H1 (cell line): ENCODE data around the gene TMUB1. TPM values are rescaled to one million over a fixed set of nuclear protein-coding genes. Genes with fewer than 3 reads are reported as not detected.

ENCODE experiments used
- CTCF ChIA-PET: fragments of 300-600 bp; sonication (Branson Sonifier 250); formaldehyde crosslinking; loops from one replicate; lab custom pipeline; 2021; ENCODE audit not compliant: partially characterized antibody; lab: Charles Lee
- POLR2A ChIA-PET: fragments of 300-600 bp; sonication (Branson Sonifier 250); formaldehyde crosslinking; loops from one replicate; lab custom pipeline; 2021; ENCODE audit warnings: inconsistent platforms; ENCODE audit not compliant: partially characterized antibody; lab: Charles Lee
- DNase-seq, 2 experiments: peaks; one replicate each; pipeline versions ENCODE4 v3.0.0 to v3.0.0-alpha.2; 2010 to 2022; ENCODE audit warnings: low spot score in 2 of 2, low read depth in 1 of 2, mixed read lengths in 1 of 2
- FAIRE-seq: peaks from 2 replicates; lab custom pipeline; 2011; peaks lifted over from hg19 to GRCh38; lab: Jason Lieb, UNC
- H2AFZ ChIP-seq: 2 replicates; pipeline ENCODE4 v1.8.1; 2012; ENCODE audit warnings: low read length, inconsistent platforms
- H2AK5ac ChIP-seq: 2 replicates; pipeline ENCODE4 v1.6.1; 2013; ENCODE audit warnings: low read depth, low read length
- H2BK120ac ChIP-seq: replicated peaks from 2 replicates; pipeline ENCODE3; 2013; ENCODE audit warnings: low read depth, low read length, inconsistent platforms
- H2BK12ac ChIP-seq: 2 replicates; pipeline ENCODE4 v1.6.1; 2013; ENCODE audit warnings: low read depth, low read length
- H2BK15ac ChIP-seq: 2 replicates; pipeline ENCODE4 v1.6.1; 2013; ENCODE audit warnings: low read length
- H2BK20ac ChIP-seq: 2 replicates; pipeline ENCODE4 v1.6.1; 2013; ENCODE audit warnings: low read length
- H2BK5ac ChIP-seq: 2 replicates; pipeline ENCODE4 v1.6.1; 2013; ENCODE audit warnings: low read depth, low read length
- H3K14ac ChIP-seq: 2 replicates; pipeline ENCODE4 v1.6.1; 2013; ENCODE audit warnings: inconsistent platforms; ENCODE audit not compliant: insufficient read length
- H3K18ac ChIP-seq: 2 replicates; pipeline ENCODE4 v1.6.1; 2013; ENCODE audit warnings: low read length; ENCODE audit errors: extremely low read depth
- H3K23ac ChIP-seq: 2 replicates; pipeline ENCODE4 v1.6.1; 2013; ENCODE audit warnings: inconsistent platforms; ENCODE audit not compliant: insufficient read length
- H3K23me2 ChIP-seq: 2 replicates; pipeline ENCODE4 v1.6.1; 2013; ENCODE audit warnings: low read depth, low read length
- H3K27ac ChIP-seq: 2 replicates; pipeline ENCODE4 v1.6.1; 2011; ENCODE audit warnings: low read depth, low read length, inconsistent platforms
- H3K27me3 ChIP-seq, 4 experiments: replicated peaks in 1 of 4; 1 replicate in 1 of 4; 2 replicates in 3 of 4; pipeline versions ENCODE4 v1.6.1 to v1.8.1; 2011 to 2013; ENCODE audit warnings: low read length in 3 of 4, mild to moderate bottlenecking in 3 of 4, inconsistent platforms in 2 of 4, mixed read lengths in 2 of 4, moderate library complexity in 1 of 4; ENCODE audit not compliant: control insufficient read depth in 3 of 4, insufficient read depth in 3 of 4; ENCODE audit errors: extremely low read depth in 1 of 4
- H3K36me3 ChIP-seq, 4 experiments: 2 replicates each; pipeline versions ENCODE4 v1.6.1 to v1.8.1; 2011 to 2013; ENCODE audit warnings: mild to moderate bottlenecking in 4 of 4, low read length in 3 of 4, moderate library complexity in 2 of 4, control low read depth in 1 of 4, inconsistent platforms in 1 of 4; ENCODE audit not compliant: insufficient read depth in 4 of 4, control insufficient read depth in 2 of 4
- H3K4ac ChIP-seq: replicated peaks from 2 replicates; pipeline ENCODE3; 2013; ENCODE audit warnings: low read length, low read depth, mixed read lengths, inconsistent platforms; ENCODE audit not compliant: insufficient read length
- H3K4me1 ChIP-seq, 4 experiments: replicated peaks in 1 of 4; 1 replicate in 1 of 4; 2 replicates in 3 of 4; pipeline versions ENCODE4 v1.6.1 to v1.8.1; 2011 to 2013; ENCODE audit warnings: low read length in 3 of 4, inconsistent platforms in 2 of 4, mixed read lengths in 1 of 4; ENCODE audit not compliant: insufficient read depth in 4 of 4, control insufficient read depth in 3 of 4
- H3K4me2 ChIP-seq, 2 experiments: 2 replicates each; pipeline versions ENCODE4 v1.6.1 to v1.8.1; 2011 to 2013; ENCODE audit warnings: low read depth in 2 of 2, low read length in 2 of 2, control low read depth in 1 of 2, inconsistent platforms in 1 of 2, mild to moderate bottlenecking in 1 of 2; ENCODE audit not compliant: insufficient read depth in 1 of 2
- H3K4me3 ChIP-seq, 4 experiments: fragments of 200-600, 300-600 bp in 1 of 4; sonication (generic), shearing (Covaris generic), sonication (Bioruptor Twin) in 1 of 4; 2 replicates each; pipeline versions ENCODE4 v1.5.1 to v1.8.1; 2011 to 2016; ENCODE audit warnings: low read length in 4 of 4, low read depth in 3 of 4, control low read depth in 2 of 4, inconsistent platforms in 2 of 4, mild to moderate bottlenecking in 2 of 4, mixed read lengths in 1 of 4, moderate library complexity in 1 of 4; ENCODE audit not compliant: insufficient read depth in 2 of 4; ENCODE audit errors: extremely low read depth in 1 of 4
- H3K56ac ChIP-seq: replicated peaks from 2 replicates; pipeline ENCODE3; 2013; ENCODE audit warnings: low read depth, mild to moderate bottlenecking, mixed read lengths, low read length, inconsistent platforms; ENCODE audit not compliant: insufficient read length
- H3K79me1 ChIP-seq: 2 replicates; pipeline ENCODE4 v1.6.1; 2013; ENCODE audit warnings: low read depth, low read length, control low read depth
- H3K79me2 ChIP-seq, 2 experiments: 2 replicates each; pipeline versions ENCODE4 v1.6.1 to v1.8.1; 2012 to 2013; ENCODE audit warnings: low read length in 2 of 2, mild to moderate bottlenecking in 2 of 2, inconsistent platforms in 1 of 2; ENCODE audit not compliant: insufficient read depth in 2 of 2, control insufficient read depth in 1 of 2
- H3K9ac ChIP-seq, 4 experiments: replicated peaks in 1 of 4; 1 replicate in 1 of 4; 2 replicates in 3 of 4; pipeline versions ENCODE4 v1.6.1 to v1.8.1; 2011 to 2013; ENCODE audit warnings: low read depth in 3 of 4, low read length in 3 of 4, control low read depth in 2 of 4, mild to moderate bottlenecking in 2 of 4, moderate library complexity in 2 of 4, inconsistent platforms in 1 of 4; ENCODE audit errors: extremely low read depth in 1 of 4
- H3K9me3 ChIP-seq, 2 experiments: 2 replicates each; pipeline versions ENCODE4 v1.6.1 to v1.8.1; 2012 to 2013; ENCODE audit warnings: mild to moderate bottlenecking in 2 of 2, moderate library complexity in 2 of 2, control low read depth in 1 of 2, inconsistent platforms in 1 of 2, low read depth in 1 of 2, low read length in 1 of 2, mixed read lengths in 1 of 2; ENCODE audit not compliant: insufficient read depth in 2 of 2
- H4K20me1 ChIP-seq, 2 experiments: replicated peaks in 1 of 2; 2 replicates each; pipeline versions ENCODE3 to v1.8.1; 2011 to 2013; ENCODE audit warnings: inconsistent platforms in 2 of 2, low read length in 2 of 2, mild to moderate bottlenecking in 1 of 2; ENCODE audit not compliant: insufficient read depth in 2 of 2, control insufficient read depth in 1 of 2
- H4K5ac ChIP-seq: 2 replicates; pipeline ENCODE4 v1.6.1; 2013; ENCODE audit warnings: low read length, low read depth, mixed read lengths, inconsistent platforms; ENCODE audit not compliant: insufficient read length
- H4K8ac ChIP-seq: 2 replicates; pipeline ENCODE4 v1.8.0; 2013; ENCODE audit warnings: mild to moderate bottlenecking, moderate library complexity, low read length, inconsistent platforms; ENCODE audit not compliant: insufficient read depth; ENCODE audit errors: extremely low read depth
- H4K91ac ChIP-seq: replicated peaks from 2 replicates; pipeline ENCODE3; 2013; ENCODE audit warnings: low read length, mixed read lengths, inconsistent platforms; ENCODE audit not compliant: insufficient read length
- BACH1 ChIP-seq: IDR thresholded peaks from 2 replicates; pipeline ENCODE4 v1.6.1; 2012; ENCODE audit warnings: low read length, improper control_type of control experiment
- BCL11A ChIP-seq, 2 experiments: IDR thresholded peaks; one replicate each; pipeline ENCODE4 v1.6.1; 2011; ENCODE audit warnings: low read depth in 2 of 2, low read length in 2 of 2, mild to moderate bottlenecking in 2 of 2
- CBX5 ChIP-seq: fragments of 300-800, 300-1000 bp; sonication (generic); IDR thresholded peaks from 2 replicates; pipeline ENCODE4 v1.7.1; 2016; ENCODE audit warnings: antibody characterized with exemption, low read length, low read depth
- CBX8 ChIP-seq: fragments of 300-800, 300-1000 bp; sonication (generic); IDR thresholded peaks from 2 replicates; pipeline ENCODE4 v1.7.1; 2016; ENCODE audit warnings: low read depth, low read length, borderline replicate concordance
- JUND ChIP-seq: IDR thresholded peaks from 2 replicates; pipeline ENCODE4 v1.6.1; 2011; ENCODE audit warnings: mild to moderate bottlenecking, improper control_type of control experiment, low read length
- RNF2 ChIP-seq: fragments of 200-900, 300-1000 bp; sonication (generic); IDR thresholded peaks from 2 replicates; pipeline ENCODE4 v1.7.1; 2016; ENCODE audit warnings: borderline replicate concordance, low read depth, mild to moderate bottlenecking, antibody characterized with exemption, low read length; ENCODE audit not compliant: poor library complexity, severe bottlenecking; ENCODE audit errors: missing control alignments
- RXRA ChIP-seq: IDR thresholded peaks from 2 replicates; pipeline ENCODE4 v1.6.1; 2011; ENCODE audit warnings: low read depth, mild to moderate bottlenecking, low read length, moderate library complexity; ENCODE audit not compliant: insufficient read depth
- SAP30 ChIP-seq: fragments of 300-600 bp; sonication (generic); IDR thresholded peaks from 2 replicates; pipeline ENCODE4 v1.7.1; 2012; ENCODE audit warnings: low read length, moderate library complexity, mild to moderate bottlenecking, inconsistent platforms; ENCODE audit not compliant: insufficient read depth, insufficient replicate concordance
- ZNF274 ChIP-seq: IDR thresholded peaks from 2 replicates; pipeline ENCODE4 v1.7.0; 2012; ENCODE audit warnings: low read length, borderline replicate concordance; ENCODE audit errors: extremely low read depth
- WGBS, 2 experiments: shearing (Covaris generic) in 1 of 2; methylation state at CpG; one replicate each; pipeline versions ENCODE4 v1.1.6 to v1.1.7; 2013 to 2015; ENCODE audit warnings: low lambda C conversion rate in 2 of 2, mixed read lengths in 2 of 2, inconsistent platforms in 1 of 2, low coverage in 1 of 2, missing lambda C conversion rate in 1 of 2; ENCODE audit not compliant: insufficient replicate concordance in 2 of 2, insufficient coverage in 1 of 2, insufficient read length in 1 of 2; ENCODE audit errors: extremely low coverage in 1 of 2, missing lambda C conversion rate in 1 of 2; 5-methylcytosine and 5-hydroxymethylcytosine counted together
- polyA plus RNA-seq, 7 experiments: library from polyadenylated mRNA; depleted of rRNA in 3 of 7; stranded (reverse) in 5 of 7; unstranded in 2 of 7; fragments of >200 nt in 5 of 7; fragments of 200-250 nt in 2 of 7; gene quantifications; 1 replicate in 5 of 7; 2 replicates in 1 of 7; 4 replicates in 1 of 7; pipeline versions ENCODE4 v1.2.1 to v1.2.3, GENCODE V29; 2011 to 2013; ENCODE audit warnings: missing spikeins in 2 of 7, mixed read lengths in 2 of 7
- total RNA-seq: library from RNA; stranded (reverse); fragmentation: NEBNext Ultra II Directional; extraction: Animal tissue kit (Norgen Biotek cat#: 25700); gene quantifications from 2 replicates; pipeline ENCODE4 v1.2.1, GENCODE V29; 2021
- TF ChIP-seq, protein P1 (sequence below): IDR thresholded peaks from 2 replicates; pipeline ENCODE4 v1.6.1; 2011; ENCODE audit warnings: low read depth, mild to moderate bottlenecking, low read length; ENCODE audit not compliant: insufficient read depth

Gene TMUB1
- total and polyA plus RNA-seq, 2 of the 8 experiments (the other 6 are each of a cell fraction or from before 2014, with no cell fraction given) = 41.4 to 56.2 TPM

- Histone ChIP-seq H2BK20ac (no peak overlapping the region), H4K20me1 (peaks cover 0 to 15% of the 10 kb centered on the region in 2 experiments), H2BK12ac (no peak overlapping the region), H4K8ac (no peak overlapping the region), H2BK5ac (no peak overlapping the region), H3K9ac (no peak overlapping the region), H3K27ac (no peak overlapping the region), H2AK5ac (no peak overlapping the region), H2BK120ac (no peak overlapping the region), H3K56ac (no peak overlapping the region), H3K27me3 (no peaks in the 10 kb centered on the region), H3K23me2 (no peaks in the 10 kb centered on the region), H2BK15ac (no peak overlapping the region), H4K91ac (no peak overlapping the region), H3K4me3 (no peak overlapping the region), H4K5ac (no peak overlapping the region), H3K23ac (no peak overlapping the region), H3K79me1 (no peaks in the 10 kb centered on the region; the same call in 1 of the 2 replicates), H3K14ac (no peak overlapping the region), H3K4me1 (peaks cover 3 to 6% (median 5%) of the 10 kb centered on the region in 4 experiments), H3K36me3 (peaks cover 25 to 72% (median 51%) of the 10 kb centered on the region in 4 experiments), H3K4ac (no peak overlapping the region), H3K9me3 (no peaks in the 10 kb centered on the region), H3K4me2 (no peak overlapping the region), H3K18ac (no peak overlapping the region), H2AFZ (no peak overlapping the region), H3K79me2 (no peaks in the 10 kb centered on the region)
- CTCF ChIA-PET = interaction anchor here (6.5 kb wide), 1 partner anchor 41 kb away, joined by 36 read pairs; no protein-coding TSS in a partner anchor
- 91% methylated on average over 17 of the region's 17 CpGs; no CpG with 5 or more reads in 1 of the 2 experiments for WGBS, 2 experiments
- TF ChIP-seq BCL11A (IDR thresholded peaks at IDR 0.05; ENCODE audit: low read depth in 2 of 2, low read length in 2 of 2) (no peak), RXRA (no peak), SAP30 (no peak), ZNF274 (no peak), RNF2 (no peak), JUND (no peak), BACH1 (no peak), CBX8 (no peak), CBX5 (no peak)
- TF ChIP-seq, protein P1, sequence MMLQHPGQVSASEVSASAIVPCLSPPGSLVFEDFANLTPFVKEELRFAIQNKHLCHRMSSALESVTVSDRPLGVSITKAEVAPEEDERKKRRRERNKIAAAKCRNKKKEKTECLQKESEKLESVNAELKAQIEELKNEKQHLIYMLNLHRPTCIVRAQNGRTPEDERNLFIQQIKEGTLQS = no peak
- FAIRE-seq (no peak), DNase-seq (no peak)
- POLR2A ChIA-PET = interaction anchor here (1.2 to 7.9 kb wide), 4 partner anchors 7 to 15 kb away, joined by 3 to 77 read pairs (median 7); no protein-coding TSS in a partner anchor
Measured at GRCh38 chr7:151069841-151070573, 13.3 kb downstream of the TMUB1 start.
